SK-N-SH treated with all-trans-retinoic acid at 6 μM for 48 hours (cell line): ENCODE data around the gene ARHGEF4.

Source experiments
- ESRRG ChIP-seq: fragments of 250-450 bp; sonication (Bioruptor Pico); IDR thresholded peaks from 2 replicates; pipeline ENCODE4 v1.6.1; 2021; ENCODE audit warnings: mild to moderate bottlenecking
- ISL1 ChIP-seq: fragments of 250-450 bp; sonication (Bioruptor Pico); IDR thresholded peaks from 2 replicates; pipeline ENCODE4 v2.1.2; 2022; ENCODE audit warnings: mild to moderate bottlenecking, moderate library complexity
- OSR1 ChIP-seq: fragments of 250-450 bp; sonication (Bioruptor Pico); IDR thresholded peaks from 2 replicates; pipeline ENCODE4 v1.8.0; 2022; ENCODE audit warnings: moderate library complexity, mild to moderate bottlenecking, inconsistent platforms
- PPARA ChIP-seq: fragments of 250-450 bp; sonication (Bioruptor Pico); IDR thresholded peaks from 2 replicates; pipeline ENCODE4 v1.5.0; 2020; ENCODE audit warnings: mild to moderate bottlenecking, borderline replicate concordance
- RARB ChIP-seq: fragments of 250-450 bp; sonication (Bioruptor Pico); IDR thresholded peaks from 2 replicates; pipeline ENCODE4 v1.8.0; 2021; ENCODE audit warnings: mild to moderate bottlenecking, moderate library complexity
- SNAI2 ChIP-seq: fragments of 250-450 bp; sonication (Bioruptor Pico); IDR thresholded peaks from 2 replicates; pipeline ENCODE4 v1.5.0; 2020; ENCODE audit warnings: mild to moderate bottlenecking, moderate library complexity
- TCF4 ChIP-seq: fragments of 250-450 bp; sonication (Bioruptor Pico); IDR thresholded peaks from 2 replicates; pipeline ENCODE4 v1.8.0; 2021; ENCODE audit warnings: mild to moderate bottlenecking, moderate library complexity, borderline replicate concordance
- TOX ChIP-seq: fragments of 250-450 bp; sonication (Bioruptor Pico); IDR thresholded peaks from 2 replicates; pipeline ENCODE4 v1.8.0; 2021; ENCODE audit warnings: mild to moderate bottlenecking, moderate library complexity, borderline replicate concordance
- ZC3H10 ChIP-seq: fragments of 250-450 bp; sonication (Bioruptor Pico); IDR thresholded peaks from 2 replicates; pipeline ENCODE4 v1.5.1; 2021; ENCODE audit warnings: mild to moderate bottlenecking, moderate library complexity
- ZFP3 ChIP-seq: fragments of 250-450 bp; sonication (Bioruptor Pico); IDR thresholded peaks from 2 replicates; pipeline ENCODE4 v1.5.0; 2020; ENCODE audit warnings: mild to moderate bottlenecking, moderate library complexity
- ZNF70 ChIP-seq: fragments of 450-650 bp; formaldehyde crosslinking; IDR thresholded peaks from 2 replicates; pipeline ENCODE4 v1.5.0; 2020; ENCODE audit warnings: mild to moderate bottlenecking, moderate library complexity
- ZNF8 ChIP-seq: fragments of 450-650 bp; formaldehyde crosslinking; IDR thresholded peaks from 2 replicates; pipeline ENCODE4 v1.5.0; 2020; ENCODE audit warnings: mild to moderate bottlenecking, moderate library complexity
- TF ChIP-seq, protein P1 (sequence below): fragments of 250-450 bp; sonication (Bioruptor Pico); IDR thresholded peaks from 2 replicates; pipeline ENCODE4 v1.5.1; 2020; ENCODE audit warnings: low read depth, mild to moderate bottlenecking, moderate library complexity
- TF ChIP-seq, protein P2 (sequence below): fragments of 250-450 bp; sonication (Bioruptor Pico); IDR thresholded peaks from 2 replicates; pipeline ENCODE4 v1.8.0; 2020; ENCODE audit warnings: mild to moderate bottlenecking, moderate library complexity, borderline replicate concordance

DNA sequence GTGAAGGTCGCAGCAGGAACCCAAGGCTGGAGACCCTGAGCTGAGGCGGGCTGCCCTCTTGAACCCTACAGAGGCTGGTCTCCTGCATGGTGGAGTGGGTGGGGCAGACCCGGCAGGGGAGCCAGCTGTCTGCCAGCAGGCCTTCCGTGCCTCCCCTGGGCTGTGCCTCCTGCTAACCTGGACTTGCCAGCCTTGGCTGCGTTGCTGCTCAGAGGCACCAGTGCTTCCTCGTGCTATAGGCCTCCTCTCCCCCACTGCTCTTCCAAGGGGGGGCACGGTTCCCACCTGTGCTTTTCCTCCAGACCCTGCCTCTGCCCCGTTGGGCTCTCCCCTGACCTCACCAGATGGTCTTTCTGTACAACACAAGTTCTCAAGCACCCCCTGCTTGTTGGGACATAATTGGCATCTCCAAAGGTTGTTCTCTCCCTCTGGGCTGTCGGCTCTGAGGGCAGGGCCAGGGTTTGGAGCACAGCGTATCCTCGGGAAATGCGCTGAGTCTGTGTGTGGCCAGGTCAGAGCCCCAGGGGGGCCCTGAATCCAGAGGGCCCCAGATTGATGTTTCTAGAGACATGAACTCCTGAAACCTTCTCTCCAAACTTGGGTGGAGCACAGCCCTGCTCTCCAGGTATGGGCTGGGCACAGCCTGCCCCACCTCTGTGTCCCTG, 6.7 kb downstream of the ARHGEF4 start:
- TF ChIP-seq ESRRG (no peak), PPARA (no peak), TCF4 (CRISPR knock-in tag) (no peak), ZNF8 (CRISPR knock-in tag) (no peak), ZC3H10 (no peak), OSR1 (CRISPR knock-in tag) (no peak), TOX (CRISPR knock-in tag) (no peak), SNAI2 (CRISPR knock-in tag) (no peak), ZNF70 (CRISPR knock-in tag) (no peak), RARB (no peak), ZFP3 (CRISPR knock-in tag) (no peak), ISL1 (CRISPR knock-in tag) (no peak)
- TF ChIP-seq, protein P1, sequence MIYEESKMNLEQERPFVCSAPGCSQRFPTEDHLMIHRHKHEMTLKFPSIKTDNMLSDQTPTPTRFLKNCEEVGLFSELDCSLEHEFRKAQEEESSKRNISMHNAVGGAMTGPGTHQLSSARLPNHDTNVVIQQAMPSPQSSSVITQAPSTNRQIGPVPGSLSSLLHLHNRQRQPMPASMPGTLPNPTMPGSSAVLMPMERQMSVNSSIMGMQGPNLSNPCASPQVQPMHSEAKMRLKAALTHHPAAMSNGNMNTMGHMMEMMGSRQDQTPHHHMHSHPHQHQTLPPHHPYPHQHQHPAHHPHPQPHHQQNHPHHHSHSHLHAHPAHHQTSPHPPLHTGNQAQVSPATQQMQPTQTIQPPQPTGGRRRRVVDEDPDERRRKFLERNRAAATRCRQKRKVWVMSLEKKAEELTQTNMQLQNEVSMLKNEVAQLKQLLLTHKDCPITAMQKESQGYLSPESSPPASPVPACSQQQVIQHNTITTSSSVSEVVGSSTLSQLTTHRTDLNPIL (CRISPR knock-in tag): no peak
- TF ChIP-seq, protein P2, sequence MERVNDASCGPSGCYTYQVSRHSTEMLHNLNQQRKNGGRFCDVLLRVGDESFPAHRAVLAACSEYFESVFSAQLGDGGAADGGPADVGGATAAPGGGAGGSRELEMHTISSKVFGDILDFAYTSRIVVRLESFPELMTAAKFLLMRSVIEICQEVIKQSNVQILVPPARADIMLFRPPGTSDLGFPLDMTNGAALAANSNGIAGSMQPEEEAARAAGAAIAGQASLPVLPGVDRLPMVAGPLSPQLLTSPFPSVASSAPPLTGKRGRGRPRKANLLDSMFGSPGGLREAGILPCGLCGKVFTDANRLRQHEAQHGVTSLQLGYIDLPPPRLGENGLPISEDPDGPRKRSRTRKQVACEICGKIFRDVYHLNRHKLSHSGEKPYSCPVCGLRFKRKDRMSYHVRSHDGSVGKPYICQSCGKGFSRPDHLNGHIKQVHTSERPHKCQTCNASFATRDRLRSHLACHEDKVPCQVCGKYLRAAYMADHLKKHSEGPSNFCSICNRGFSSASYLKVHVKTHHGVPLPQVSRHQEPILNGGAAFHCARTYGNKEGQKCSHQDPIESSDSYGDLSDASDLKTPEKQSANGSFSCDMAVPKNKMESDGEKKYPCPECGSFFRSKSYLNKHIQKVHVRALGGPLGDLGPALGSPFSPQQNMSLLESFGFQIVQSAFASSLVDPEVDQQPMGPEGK (CRISPR knock-in tag): no peak
